Endothelial cell of umbilical vein (primary cell): ENCODE results near the gene HIRA. TPM values are rescaled to one million over a fixed set of nuclear protein-coding genes. Genes with fewer than 3 reads are reported as not detected.

Experiments
- BruUV-seq: library from RNA; stranded (reverse); fragments of 400-500 nt; replicated peaks from 2 replicates; lab custom pipeline; 2021; lab: Mats Ljungman, UMichigan
- CTCF ChIA-PET: fragments of 300-600, 350-600 bp; sonication (Branson Sonifier 250); formaldehyde crosslinking; loops from one replicate; lab custom pipeline; 2021; ENCODE audit warnings: antibody characterized with exemption, inconsistent platforms; lab: Charles Lee
- POLR2A ChIA-PET: fragments of 300-600, 350-600 bp; sonication (Branson Sonifier 250); formaldehyde crosslinking; loops from one replicate; lab custom pipeline; 2021; ENCODE audit warnings: antibody characterized with exemption, inconsistent platforms; lab: Charles Lee
- DNase-seq: peaks from one replicate; pipeline ENCODE4 v3.0.0-alpha.2; 2011; ENCODE audit warnings: low read depth, low spot score
- FAIRE-seq: peaks from 2 replicates; lab custom pipeline; 2011; peaks lifted over from hg19 to GRCh38; lab: Jason Lieb, UNC
- H2AFZ ChIP-seq: 2 replicates; pipeline ENCODE4 v1.6.0; 2012; ENCODE audit warnings: low read depth, low read length, control low read depth, inconsistent platforms
- H3K27ac ChIP-seq: 2 replicates; pipeline ENCODE4 v1.5.1; 2011; ENCODE audit warnings: low read depth, mild to moderate bottlenecking, control low read depth, low read length, moderate library complexity; ENCODE audit not compliant: insufficient read depth
- H3K27me3 ChIP-seq, 2 experiments: 2 replicates each; pipeline versions ENCODE4 v1.6.0 to v1.6.1; 2011; ENCODE audit warnings: low read length in 2 of 2, mixed read lengths in 1 of 2; ENCODE audit not compliant: control insufficient read depth in 2 of 2, insufficient read depth in 2 of 2
- H3K36me3 ChIP-seq, 2 experiments: 2 replicates in 1 of 2; 3 replicates in 1 of 2; pipeline ENCODE4 v1.5.1; 2011; ENCODE audit warnings: low read length in 2 of 2, mild to moderate bottlenecking in 1 of 2, moderate library complexity in 1 of 2; ENCODE audit not compliant: control insufficient read depth in 2 of 2, insufficient read depth in 2 of 2; ENCODE audit errors: extremely low read depth in 1 of 2
- H3K4me1 ChIP-seq: 3 replicates; pipeline ENCODE4 v1.5.1; 2011; ENCODE audit warnings: mild to moderate bottlenecking, low read length; ENCODE audit not compliant: control insufficient read depth, insufficient read depth; ENCODE audit errors: extremely low read depth
- H3K4me2 ChIP-seq: 2 replicates; pipeline ENCODE4 v1.6.1; 2011; ENCODE audit warnings: low read length, control low read depth, mixed read lengths; ENCODE audit not compliant: insufficient read depth
- H3K4me3 ChIP-seq, 3 experiments: fragments of 200-600 bp in 1 of 3; sonication (generic), shearing (Covaris generic) in 1 of 3; replicated peaks in 1 of 3; 2 replicates each; pipeline ENCODE4 v1.5.1; 2011 to 2016; ENCODE audit warnings: control low read depth in 3 of 3, low read length in 3 of 3, mild to moderate bottlenecking in 2 of 3, inconsistent platforms in 1 of 3, low read depth in 1 of 3, moderate library complexity in 1 of 3; ENCODE audit not compliant: insufficient read depth in 1 of 3
- H3K79me2 ChIP-seq: 2 replicates; pipeline ENCODE4 v1.6.0; 2012; ENCODE audit warnings: low read length, inconsistent platforms; ENCODE audit not compliant: control insufficient read depth, insufficient read depth
- H3K9ac ChIP-seq: replicated peaks from 2 replicates; pipeline ENCODE3; 2011; ENCODE audit warnings: low read length, control low read depth; ENCODE audit not compliant: insufficient read depth; ENCODE audit errors: extremely low read depth
- H3K9me1 ChIP-seq: replicated peaks from 3 replicates; pipeline ENCODE4 v1.6.0; 2011; ENCODE audit warnings: mild to moderate bottlenecking, low read length; ENCODE audit not compliant: control insufficient read depth, insufficient read depth; ENCODE audit errors: extremely low read depth
- H3K9me3 ChIP-seq: replicated peaks from 2 replicates; pipeline ENCODE4 v1.5.1; 2012; ENCODE audit warnings: low read length, inconsistent platforms; ENCODE audit not compliant: control insufficient read depth, insufficient read depth
- H4K20me1 ChIP-seq: replicated peaks from 2 replicates; pipeline ENCODE3; 2011; ENCODE audit warnings: mild to moderate bottlenecking, low read length; ENCODE audit not compliant: control insufficient read depth, insufficient read depth; ENCODE audit errors: extremely low read depth
- CTCF ChIP-seq, 2 donors: IDR thresholded peaks; 1 replicate in 1 of 2; 2 replicates in 1 of 2; pipeline ENCODE4 v1.5.1; 2011; ENCODE audit warnings: low read length in 2 of 2, mild to moderate bottlenecking in 2 of 2, moderate library complexity in 2 of 2, control low read depth in 1 of 2, inconsistent platforms in 1 of 2, low read depth in 1 of 2; ENCODE audit not compliant: insufficient read depth in 1 of 2; ENCODE audit errors: extremely low read depth in 1 of 2
- EZH2 ChIP-seq: IDR thresholded peaks from 2 replicates; pipeline ENCODE4 v1.6.1; 2012; ENCODE audit warnings: borderline replicate concordance, low read depth, mild to moderate bottlenecking, moderate library complexity, low read length, inconsistent platforms; ENCODE audit not compliant: severe bottlenecking
- FOS ChIP-seq: IDR thresholded peaks from 2 replicates; pipeline ENCODE4 v1.6.1; 2011; ENCODE audit warnings: mild to moderate bottlenecking, low read length, moderate library complexity, borderline replicate concordance; ENCODE audit not compliant: insufficient read depth
- GATA2 ChIP-seq: IDR thresholded peaks from 2 replicates; pipeline ENCODE4 v1.7.0; 2011; ENCODE audit warnings: low read depth, mild to moderate bottlenecking, moderate library complexity, mixed read lengths, low read length; ENCODE audit not compliant: insufficient read length, insufficient read depth
- JUN ChIP-seq: IDR thresholded peaks from 2 replicates; pipeline ENCODE4 v1.6.1; 2011; ENCODE audit warnings: borderline replicate concordance, low read depth; ENCODE audit not compliant: insufficient read length, insufficient read depth
- MAX ChIP-seq: IDR thresholded peaks from 2 replicates; pipeline ENCODE4 v1.6.1; 2011; ENCODE audit not compliant: insufficient read depth, insufficient read length
- MYC ChIP-seq: IDR thresholded peaks from one replicate; pipeline ENCODE4 v1.6.1; 2011; ENCODE audit warnings: mild to moderate bottlenecking, low read depth, low read length
- POLR2A ChIP-seq: IDR thresholded peaks from 2 replicates; pipeline ENCODE4 v1.6.1; 2012; ENCODE audit warnings: low read depth, mild to moderate bottlenecking, control low read depth, low read length
- POLR2AphosphoS5 ChIP-seq: IDR thresholded peaks from 2 replicates; pipeline ENCODE4 v1.6.1; 2012; ENCODE audit warnings: low read depth, mild to moderate bottlenecking, control low read depth, low read length, moderate library complexity; ENCODE audit not compliant: insufficient read depth
- dilution Hi-C: fragments of 300-500 bp; cut with MboI; formaldehyde crosslinking; loops from one replicate; pipeline ENCODE4 v1.15.0; 2019; ENCODE audit warnings: low sequenced_read_pairs; ENCODE audit not compliant: extremely low pct_ligation_motif_present
- intact Hi-C: fragments of 100-400 bp; cut with micrococcal nuclease; formaldehyde crosslinking; loops from one replicate; pipeline ENCODE4 v1.10.0; 2022
- polyA plus RNA-seq, 4 experiments: library from polyadenylated mRNA; depleted of rRNA in 3 of 4; stranded (reverse) in 3 of 4; unstranded in 1 of 4; fragments of >200 nt; gene quantifications; 2 replicates each; pipeline versions ENCODE4 v1.2.1 to v1.2.3, GENCODE V29; 2011 to 2012; ENCODE audit warnings: missing spikeins in 1 of 4
- total RNA-seq: library from RNA; stranded (reverse); gene quantifications from 2 replicates; pipeline ENCODE4 v1.2.3, GENCODE V29; 2021

The HIRA gene
- total and polyA plus RNA-seq, 2 donors (not counting 3 experiments of a cell fraction or from before 2014, with no cell fraction given): 17.3 to 27.7 TPM

GRCh38 chr22:19405133-19405532 is 26.4 kb downstream of the HIRA start:
- no peak overlapping the region for H3K4me3 ChIP-seq
- intact Hi-C loops: no loop called here
- H3K27ac ChIP-seq: no peak overlapping the region
- POLR2A ChIA-PET: no interaction called here
- no peaks in the 10 kb centered on the region for H3K9me1 ChIP-seq
- no peak overlapping the region for H3K9ac ChIP-seq
- no peak overlapping the region for H3K4me2 ChIP-seq
- H3K36me3 ChIP-seq: peaks cover 6 to 21% of the 10 kb centered on the region in 2 experiments
- no peaks in the 10 kb centered on the region for H3K4me1 ChIP-seq
- no peaks in the 10 kb centered on the region for H3K9me3 ChIP-seq
- FAIRE-seq (no peak), DNase-seq (no peak)
- H4K20me1 ChIP-seq: no peaks in the 10 kb centered on the region
- dilution Hi-C loops: no loop called here
- no TSS peak for BruUV-seq
- TF ChIP-seq MAX: no peak
- TF ChIP-seq GATA2: no peak
- no peak for TF ChIP-seq MYC
- TF ChIP-seq POLR2AphosphoS5: no peak
- no peak for TF ChIP-seq EZH2
- no peak for TF ChIP-seq CTCF (IDR thresholded peaks at IDR 0.05; ENCODE audit: extremely low read depth in 1 of 2, insufficient read depth in 1 of 2, low read depth in 1 of 2, low read length in 2 of 2)
- TF ChIP-seq POLR2A: no peak
- no peak for TF ChIP-seq JUN
- no peak for TF ChIP-seq FOS
- H3K79me2 ChIP-seq: no peaks in the 10 kb centered on the region
- CTCF ChIA-PET: interaction anchor here (1.0 kb wide), 1 partner anchor 225 kb away, joined by 3 read pairs; no protein-coding TSS in a partner anchor
- H3K27me3 ChIP-seq: no peaks in the 10 kb centered on the region
- H2AFZ ChIP-seq: no peak overlapping the region
